Stimulated activated naive CD8-positive, alpha-beta T cell treated with anti-CD3 and anti-CD28 coated beads, Interleukin-15, Interleukin-2, amounts not matched to agents 100 U/mL and 50 U/mL, for 24 hours (primary cell): Measurements from ENCODE around the gene PSMA3.
"Not testable (repeated sequence)": the region's sequence is repeated elsewhere in the genome, so short reads cannot be mapped to it uniquely, and the experiment has no call there.

ENCODE experiments used
- ATAC-seq: fragments of 150-1000 bp; cut with Tn5 transposase; one replicate; pipeline ENCODE4 v1.10.0; 2021
- DNase-seq: peaks from one replicate; pipeline ENCODE4 v3.0.0; 2021

PSMA3 gene

GRCh38 chr14:58244556-58245387 lies at the start of gene PSMA3:
PSMA3 (plus strand) TSS chr14:58244843; CDS start chr14:58244921, 78 bp downstream.
- ATAC-seq (peak; percentile 93), DNase-seq (peak; percentile 97)

DNA sequence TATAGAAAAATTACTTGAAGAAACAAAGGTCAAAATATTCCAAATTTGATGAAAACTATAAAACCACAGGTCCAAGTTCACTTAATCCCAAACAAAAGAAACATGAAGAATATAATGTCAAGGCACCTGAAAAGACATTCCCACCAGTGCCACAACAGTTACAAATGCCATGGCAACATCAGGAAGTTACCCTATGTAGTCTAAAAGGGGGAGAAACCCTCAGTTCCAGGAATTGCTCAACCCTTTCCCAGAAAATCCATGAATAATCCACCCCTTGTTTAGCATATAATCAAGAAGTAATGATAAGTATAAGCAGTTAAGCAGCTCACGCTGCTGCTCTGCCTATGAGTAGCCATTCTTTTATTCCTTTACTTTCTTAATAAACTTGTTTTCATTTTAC lies 48.4 kb upstream of the PSMA3 start:
- ATAC-seq (no peak), DNase-seq (no peak)

DNA sequence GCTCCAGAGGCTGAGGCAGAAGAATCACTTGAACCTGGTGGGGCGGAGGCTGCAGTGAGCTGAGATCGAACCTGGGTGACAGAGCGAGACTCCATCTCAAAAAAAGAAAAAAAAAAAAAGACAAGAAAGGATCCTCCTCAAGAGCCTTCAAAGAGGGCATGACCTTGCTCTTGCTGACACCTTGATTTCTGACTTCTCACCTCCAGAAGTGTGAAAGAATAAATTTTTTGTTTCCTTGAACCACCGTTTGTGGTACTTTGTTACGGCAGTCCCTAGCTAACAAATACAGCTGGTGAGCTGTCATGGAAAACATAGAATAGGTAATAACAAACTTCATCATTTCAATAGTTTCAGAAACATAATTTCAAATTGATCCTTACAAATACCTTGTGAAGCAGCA lies 46.6 kb upstream of the PSMA3 start:
- DNase-seq (no peak), ATAC-seq (no peak)

- ATAC-seq (peak; percentile 98), DNase-seq (peak; percentile 92)
Observed at GRCh38 chr14:58199726-58200479, 44.7 kb upstream of the PSMA3 start, which contains the start of gene ACTR10. ACTR10 (plus strand) TSS chr14:58200149; CDS start chr14:58200218, 69 bp downstream.

- no peak for DNase-seq
- peak; percentile 12 for ATAC-seq
Observed at GRCh38 chr14:58200480-58200841, 44.2 kb upstream of the PSMA3 start.

- DNase-seq (no peak), ATAC-seq (no peak)
Observed at GRCh38 chr14:58200846-58201245, 43.8 kb upstream of the PSMA3 start.

- ATAC-seq (no peak), DNase-seq (no peak)
Observed at GRCh38 chr14:58213176-58213575, 31.5 kb upstream of the PSMA3 start.

- DNase-seq (no peak), ATAC-seq (no peak)
Observed at GRCh38 chr14:58215191-58215914, 29.3 kb upstream of the PSMA3 start.

DNA sequence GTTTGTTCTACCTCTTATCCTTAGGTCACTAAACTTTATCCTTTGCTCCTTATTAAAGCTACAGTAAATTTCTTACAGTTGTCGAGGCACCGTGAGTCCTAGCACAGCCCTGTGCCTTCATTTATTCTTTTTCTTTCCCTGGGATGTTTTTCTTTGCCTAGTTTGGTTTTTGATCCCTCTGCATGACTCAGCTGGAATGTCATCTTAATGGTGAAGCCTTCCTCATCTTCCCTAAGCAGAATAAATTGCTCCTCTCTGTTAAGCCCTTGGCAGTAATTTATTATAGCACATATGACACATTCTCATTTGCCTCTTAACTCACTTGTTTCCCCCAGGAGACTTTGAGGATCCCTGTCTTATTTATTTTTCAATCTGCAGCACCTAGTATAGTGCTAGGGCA lies 28.1 kb upstream of the PSMA3 start:
- no peak for ATAC-seq
- no peak for DNase-seq

GRCh38 chr14:58227096-58227819 lies 17.4 kb upstream of the PSMA3 start:
- ATAC-seq: no peak
- DNase-seq: no peak

GRCh38 chr14:58238252-58239243 lies 6.1 kb upstream of the PSMA3 start:
- DNase-seq: peak; percentile 25
- ATAC-seq: peak; percentile 22

- ATAC-seq: peak; percentile 34
- peak; percentile 81 for DNase-seq
Observed at GRCh38 chr14:58239244-58240195, 5.1 kb upstream of the PSMA3 start.

DNA sequence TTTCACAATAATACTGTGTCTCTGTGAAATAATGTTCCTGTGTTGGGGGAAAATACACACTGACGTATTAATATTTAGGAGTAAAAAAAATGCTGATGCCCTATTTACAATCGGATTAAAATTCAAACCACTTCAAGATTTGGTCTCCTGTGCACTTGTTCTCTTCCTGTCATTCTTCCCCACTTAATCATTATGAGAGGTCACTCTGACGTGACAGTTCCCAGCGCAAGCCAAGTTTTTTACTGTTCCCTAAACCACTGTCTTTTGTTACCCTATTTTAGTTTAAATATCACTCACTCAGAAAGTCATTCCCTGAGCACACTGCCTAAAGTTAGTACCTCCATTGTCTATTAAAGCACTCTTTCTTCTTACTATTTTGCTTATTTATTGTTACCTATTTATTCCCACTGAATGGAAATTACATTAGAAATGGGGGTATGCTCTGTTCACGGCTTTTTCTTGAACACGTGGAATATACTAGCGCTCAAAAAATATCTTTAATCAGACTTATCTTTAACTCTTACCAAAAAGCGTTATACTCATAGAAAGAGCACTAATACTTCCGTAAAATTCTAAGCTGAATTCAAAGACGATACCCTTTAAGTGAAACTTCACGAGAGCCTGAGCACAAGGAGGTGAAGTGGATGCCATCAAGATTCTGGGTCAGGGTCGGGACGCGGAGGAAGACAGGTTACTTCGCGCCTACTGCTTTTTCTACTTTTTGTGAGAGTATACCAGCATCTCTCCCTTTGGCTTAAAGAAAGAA lies 670 bp upstream of the PSMA3 start:
- DNase-seq (no peak), ATAC-seq (peak; percentile 33)

DNA sequence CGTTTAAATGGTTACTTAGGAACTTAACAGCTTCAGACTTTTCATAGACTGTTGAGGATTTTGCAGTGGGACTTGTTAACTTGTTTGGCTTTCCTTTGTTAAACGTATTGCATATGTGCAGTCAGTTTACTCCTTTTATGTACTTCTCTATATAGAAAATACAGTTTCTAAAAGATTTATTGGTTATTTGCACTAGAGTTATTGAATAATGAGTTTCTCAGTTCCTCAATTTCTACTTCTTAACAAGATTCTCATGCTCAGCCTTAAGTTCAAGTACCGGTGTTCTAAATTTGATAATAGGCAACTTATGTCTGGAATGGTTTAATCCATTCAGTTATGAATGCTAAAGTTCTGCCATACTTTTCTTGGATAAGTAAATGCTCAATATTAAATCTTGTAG lies 919 bp downstream of the PSMA3 start:
- ATAC-seq (no peak), DNase-seq (no peak)

DNA sequence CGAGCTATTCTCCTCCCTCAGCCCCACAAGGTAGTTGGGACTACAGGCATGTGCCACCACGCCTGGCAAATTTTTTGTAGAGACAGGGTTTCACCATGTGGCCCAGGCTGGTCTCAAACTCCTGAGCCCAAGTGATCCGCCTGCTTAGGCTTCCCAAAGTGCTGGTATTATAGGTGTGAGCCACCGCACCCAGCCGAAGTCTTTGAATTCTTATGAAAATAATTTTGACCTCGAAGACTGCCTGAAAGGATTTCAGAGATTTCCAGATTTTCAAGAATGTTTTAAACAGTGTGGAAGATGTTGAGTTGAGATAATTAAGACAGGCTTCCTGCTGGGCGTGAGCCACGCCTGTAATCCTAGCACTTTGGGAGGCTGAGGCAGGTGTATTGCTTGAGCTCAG lies 5.0 kb downstream of the PSMA3 start:
- DNase-seq (no peak), ATAC-seq (no peak)

DNA sequence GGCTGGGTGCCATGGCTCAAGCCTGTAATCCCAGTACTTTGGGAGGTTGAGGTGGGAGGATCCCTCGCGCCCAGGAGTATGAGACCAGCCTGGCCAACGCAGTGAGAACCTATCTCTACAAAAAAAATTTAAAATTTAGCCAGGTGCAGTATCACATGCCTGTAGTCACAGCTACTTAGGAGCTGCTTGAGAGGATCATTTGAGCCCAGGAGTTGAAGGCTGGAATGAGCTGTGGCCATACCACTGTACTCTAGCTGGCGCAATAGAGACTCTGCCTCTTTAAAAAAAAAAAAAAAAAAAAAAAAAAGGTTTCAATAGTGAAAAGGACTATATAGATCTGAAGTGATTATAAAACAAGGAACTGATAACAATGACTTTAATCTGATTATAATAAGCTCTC lies 13.5 kb downstream of the PSMA3 start:
- ATAC-seq (no peak), DNase-seq (no peak)

- not testable (repeated sequence) for DNase-seq, ATAC-seq
Observed at GRCh38 chr14:58262005-58262404, 17.4 kb downstream of the PSMA3 start.

DNA sequence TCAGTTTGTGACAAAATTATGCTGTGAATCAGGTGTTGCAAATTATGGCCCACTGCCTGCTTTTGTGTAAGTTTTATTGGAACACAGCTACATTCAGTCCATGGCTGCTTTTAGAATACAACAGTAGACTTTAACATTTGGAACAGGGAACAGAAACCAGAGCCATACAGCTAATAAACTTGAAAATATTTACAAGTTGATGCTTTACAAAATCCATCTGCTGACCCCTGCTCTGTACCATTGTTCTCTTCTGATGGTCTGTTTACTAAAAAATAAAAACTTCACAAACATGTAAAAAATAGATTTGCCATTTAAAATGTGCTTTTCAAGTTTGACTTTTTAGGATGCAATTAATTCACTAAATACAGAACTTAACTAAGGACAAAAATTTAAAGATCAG lies 20.8 kb downstream of the PSMA3 start:
- ATAC-seq (no peak), DNase-seq (no peak)

DNA sequence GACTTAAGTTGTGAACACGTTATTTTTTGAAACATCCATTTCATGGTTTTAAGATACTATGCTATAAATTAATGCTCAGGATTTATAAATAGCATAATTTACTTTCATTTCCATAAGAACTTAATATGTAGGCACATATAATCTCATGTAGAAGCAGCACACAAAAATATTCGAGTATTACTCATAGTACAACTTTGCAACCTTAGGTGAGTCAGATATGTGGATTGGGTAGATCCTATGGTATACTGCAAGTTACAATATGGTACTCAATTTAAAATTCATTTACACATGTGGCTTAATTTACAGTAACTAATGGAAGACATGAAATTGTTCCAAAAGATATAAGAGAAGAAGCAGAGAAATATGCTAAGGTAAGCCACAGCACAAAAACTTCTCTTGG lies 26.0 kb downstream of the PSMA3 start:
- peak; percentile 50 for ATAC-seq
- DNase-seq: no peak
